22Rv1 (cell line): Measurements from ENCODE around the gene TMEM18.

Experiments
- H3K27ac ChIP-seq: fragments of 450-650 bp; 2 replicates; pipeline ENCODE4 v1.5.1; 2017
- ZFX ChIP-seq: fragments of 450-650 bp; IDR thresholded peaks from 2 replicates; pipeline ENCODE4 v1.6.1; 2017; ENCODE audit warnings: antibody characterized with exemption, borderline replicate concordance
- TF ChIP-seq, protein P1 (sequence below): fragments of 450-650 bp; IDR thresholded peaks from 2 replicates; pipeline ENCODE4 v1.5.1; 2017; ENCODE audit warnings: mild to moderate bottlenecking

TMEM18 gene

GRCh38 chr2:626491-627339, 50.5 kb downstream of the TMEM18 start:
- H3K27ac ChIP-seq: no peak overlapping the region
- no peak for TF ChIP-seq ZFX
- TF ChIP-seq, protein P1, sequence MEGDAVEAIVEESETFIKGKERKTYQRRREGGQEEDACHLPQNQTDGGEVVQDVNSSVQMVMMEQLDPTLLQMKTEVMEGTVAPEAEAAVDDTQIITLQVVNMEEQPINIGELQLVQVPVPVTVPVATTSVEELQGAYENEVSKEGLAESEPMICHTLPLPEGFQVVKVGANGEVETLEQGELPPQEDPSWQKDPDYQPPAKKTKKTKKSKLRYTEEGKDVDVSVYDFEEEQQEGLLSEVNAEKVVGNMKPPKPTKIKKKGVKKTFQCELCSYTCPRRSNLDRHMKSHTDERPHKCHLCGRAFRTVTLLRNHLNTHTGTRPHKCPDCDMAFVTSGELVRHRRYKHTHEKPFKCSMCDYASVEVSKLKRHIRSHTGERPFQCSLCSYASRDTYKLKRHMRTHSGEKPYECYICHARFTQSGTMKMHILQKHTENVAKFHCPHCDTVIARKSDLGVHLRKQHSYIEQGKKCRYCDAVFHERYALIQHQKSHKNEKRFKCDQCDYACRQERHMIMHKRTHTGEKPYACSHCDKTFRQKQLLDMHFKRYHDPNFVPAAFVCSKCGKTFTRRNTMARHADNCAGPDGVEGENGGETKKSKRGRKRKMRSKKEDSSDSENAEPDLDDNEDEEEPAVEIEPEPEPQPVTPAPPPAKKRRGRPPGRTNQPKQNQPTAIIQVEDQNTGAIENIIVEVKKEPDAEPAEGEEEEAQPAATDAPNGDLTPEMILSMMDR: no peak

DNA sequence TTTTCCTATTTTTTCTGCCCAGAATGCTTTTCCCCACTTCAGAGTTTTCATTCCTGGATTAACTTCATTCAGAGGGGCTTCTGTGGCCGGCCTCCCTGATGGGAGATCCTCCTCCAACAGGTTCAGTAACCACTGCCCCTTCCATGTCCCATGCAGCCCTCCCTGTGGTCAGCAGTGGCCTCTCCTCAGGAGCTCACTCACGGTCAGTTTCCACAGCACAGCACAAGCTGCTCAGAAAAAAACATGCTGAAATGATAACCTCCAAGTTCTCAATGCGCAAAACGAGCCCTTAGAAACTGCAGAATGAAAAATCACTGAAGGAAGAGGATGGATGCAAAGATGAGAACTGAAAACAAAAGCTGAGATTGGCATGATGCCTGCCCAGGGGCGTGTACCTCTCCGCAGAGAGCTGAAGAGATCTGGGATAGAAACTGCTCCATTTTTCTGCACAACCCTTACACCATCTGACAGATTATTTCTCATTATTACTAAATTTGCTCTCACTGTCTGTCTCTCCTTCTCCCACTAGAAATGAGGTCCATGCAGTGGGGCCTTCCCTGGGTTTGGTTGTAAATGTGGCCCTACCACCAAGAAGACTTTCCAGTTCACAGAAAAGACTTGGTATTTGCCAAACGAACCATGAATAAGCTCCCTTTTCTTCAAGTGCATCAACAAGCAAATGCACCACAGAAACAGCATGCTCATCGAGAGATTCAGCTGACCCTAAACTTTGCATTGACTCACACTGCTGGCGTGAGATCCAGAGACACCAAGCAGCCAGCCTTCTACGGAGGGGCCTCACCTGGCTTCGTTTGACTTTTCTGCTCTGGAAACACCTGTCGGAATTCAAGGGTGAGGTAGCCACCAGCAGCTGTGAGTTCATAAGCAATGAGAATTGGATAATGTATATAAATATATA, 51.5 kb downstream of the TMEM18 start:
- H3K27ac ChIP-seq: no peak overlapping the region
- TF ChIP-seq, protein P1: no peak
- TF ChIP-seq ZFX: no peak

DNA sequence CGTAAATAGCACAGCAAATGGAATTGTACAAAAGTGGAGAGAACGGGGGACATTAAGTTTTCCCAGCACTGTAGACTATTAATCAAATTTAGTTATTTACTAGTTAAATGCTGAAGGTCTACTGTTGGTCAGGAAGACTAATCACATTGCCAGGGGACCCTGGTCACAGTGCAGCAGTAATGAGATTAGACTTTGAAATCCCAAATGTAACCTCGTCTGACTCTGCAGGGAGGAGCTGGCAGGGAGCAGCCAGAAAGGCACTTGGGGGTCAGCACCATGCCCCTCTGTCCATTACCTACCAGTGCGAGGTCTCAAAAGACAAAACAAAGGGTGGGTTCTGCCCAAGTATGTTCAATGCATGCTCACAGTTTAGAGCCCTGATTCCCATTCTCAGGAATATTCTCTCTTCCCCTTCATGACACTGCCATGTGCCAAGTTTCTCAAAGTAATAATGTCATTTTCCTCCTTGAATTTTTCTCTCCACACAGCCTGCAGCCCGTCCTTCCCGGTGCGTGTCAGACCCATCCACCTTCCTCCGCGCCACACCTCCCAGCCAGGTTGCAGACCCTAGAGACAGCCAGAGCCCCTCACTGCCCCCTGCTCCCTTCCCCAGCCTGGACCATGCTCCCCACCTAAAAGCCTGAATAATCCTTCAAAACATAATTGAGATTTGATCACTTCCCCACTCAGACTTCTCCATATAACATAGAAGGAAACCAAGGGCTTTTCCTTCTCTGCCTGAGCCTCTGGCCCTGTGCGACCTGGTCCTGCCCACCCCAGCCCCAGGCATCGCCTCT, 52.5 kb downstream of the TMEM18 start:
- TF ChIP-seq, protein P1: no peak
- TF ChIP-seq ZFX: no peak
- no peak overlapping the region for H3K27ac ChIP-seq

DNA sequence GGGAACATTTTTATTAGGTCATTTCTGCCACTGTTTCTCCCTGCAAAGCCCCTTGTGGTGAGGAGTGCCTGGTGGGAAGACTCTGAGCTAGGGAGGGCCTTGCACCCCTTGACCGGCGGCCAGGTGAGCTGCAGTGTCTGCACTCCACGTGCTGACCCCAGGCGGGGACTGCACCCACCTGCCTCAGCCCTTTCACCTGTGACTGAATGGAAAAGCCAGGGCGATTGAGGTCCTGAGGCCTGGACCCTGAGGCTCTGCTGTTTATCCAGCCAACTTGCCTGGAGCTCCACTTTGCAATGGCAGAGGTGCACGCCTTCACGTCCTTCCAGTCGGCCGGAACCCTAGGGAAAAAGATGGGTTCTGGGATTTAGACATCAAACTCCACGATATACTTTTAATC, 53.1 kb downstream of the TMEM18 start:
- no peak for TF ChIP-seq ZFX
- TF ChIP-seq, protein P1: no peak
- no peak overlapping the region for H3K27ac ChIP-seq

DNA sequence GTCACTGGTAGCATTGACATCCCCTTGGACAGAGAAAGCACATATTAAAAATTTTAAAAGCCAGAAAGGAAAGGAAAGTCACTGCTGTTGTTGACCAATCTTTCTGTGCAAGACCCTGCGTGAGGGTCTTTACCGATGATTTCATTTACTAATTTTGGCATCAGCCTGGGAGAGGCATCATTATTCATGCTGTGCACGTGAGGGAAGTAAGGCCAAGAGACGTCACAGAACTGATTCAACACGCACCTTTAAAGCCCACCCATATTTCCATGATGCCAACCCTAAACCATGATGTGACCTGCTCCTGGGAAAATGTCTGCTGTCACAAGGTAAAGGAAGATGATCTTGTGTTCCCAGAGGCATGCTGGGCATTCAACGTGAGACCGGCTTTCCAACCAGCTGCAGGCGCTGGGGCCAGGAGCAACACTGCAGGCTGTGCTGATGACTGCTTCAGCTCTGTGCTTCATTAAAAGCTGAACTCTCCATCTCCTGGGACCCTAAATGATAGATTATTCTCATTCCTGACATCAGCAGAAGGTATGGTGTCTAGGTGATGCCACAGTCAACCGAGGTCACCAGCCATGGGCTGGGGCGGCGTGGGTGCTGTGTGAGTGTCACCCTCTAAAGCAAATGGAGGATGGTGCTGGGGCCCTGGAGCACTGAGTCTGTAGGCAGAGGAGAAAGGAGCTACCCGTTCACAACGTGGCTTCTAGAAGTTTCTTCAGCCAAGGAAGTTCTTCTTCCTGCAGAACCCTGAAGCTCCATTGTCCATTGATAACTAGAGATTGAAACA, 53.9 kb downstream of the TMEM18 start:
- no peak for TF ChIP-seq ZFX
- TF ChIP-seq, protein P1: no peak
- H3K27ac ChIP-seq: no peak overlapping the region

- TF ChIP-seq, protein P1: no peak
- TF ChIP-seq ZFX: no peak
Measured at GRCh38 chr2:622357-622756, 54.8 kb downstream of the TMEM18 start.

More at GRCh38 chr2:622357-622756, 54.8 kb downstream of the TMEM18 start:
- H3K27ac ChIP-seq: no peak overlapping the region
